HG03095 (cell line): ENCODE results near the gene PDLIM1.

Source experiments
- ATAC-seq: cut with Tn5 transposase; IDR thresholded peaks from one replicate; pipeline ENCODE4 v1.9.1; 2021; ENCODE audit warnings: moderate library complexity; ENCODE audit not compliant: unreplicated experiment

Gene PDLIM1

GRCh38 chr10:95289003-95289920, 1.5 kb downstream of the PDLIM1 start:
- ATAC-seq = no peak

DNA sequence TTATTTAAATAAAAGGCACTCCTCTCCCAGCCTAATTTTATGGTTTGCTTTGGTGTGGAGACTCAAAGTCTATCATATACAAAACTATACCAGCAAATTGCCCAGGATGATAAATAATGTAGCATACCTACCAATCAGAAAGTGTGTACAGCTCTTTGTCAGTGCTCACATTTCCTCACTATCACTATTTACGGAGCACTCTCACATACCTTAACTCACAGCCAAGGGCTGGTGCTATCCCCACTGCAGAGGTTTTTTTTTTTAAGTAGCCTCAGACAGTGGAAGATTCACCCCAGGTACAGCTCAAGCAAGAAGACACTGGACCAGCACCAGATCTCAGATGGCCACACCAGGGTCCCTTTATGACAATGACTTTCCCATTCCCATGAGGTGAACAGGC, 2.5 kb downstream of the PDLIM1 start:
- ATAC-seq = no peak

GRCh38 chr10:95287281-95287680, 3.5 kb downstream of the PDLIM1 start:
- no peak for ATAC-seq

GRCh38 chr10:95286707-95287106, 4.1 kb downstream of the PDLIM1 start:
- ATAC-seq = no peak

GRCh38 chr10:95285556-95285955, 5.2 kb downstream of the PDLIM1 start:
- no peak for ATAC-seq

GRCh38 chr10:95284807-95285206, 6.0 kb downstream of the PDLIM1 start:
- no peak for ATAC-seq

GRCh38 chr10:95282107-95282506, 8.7 kb downstream of the PDLIM1 start:
- no peak for ATAC-seq

- no peak for ATAC-seq
These were observed 9.6 kb downstream of the PDLIM1 start for GRCh38 chr10:95281206-95281605.

DNA sequence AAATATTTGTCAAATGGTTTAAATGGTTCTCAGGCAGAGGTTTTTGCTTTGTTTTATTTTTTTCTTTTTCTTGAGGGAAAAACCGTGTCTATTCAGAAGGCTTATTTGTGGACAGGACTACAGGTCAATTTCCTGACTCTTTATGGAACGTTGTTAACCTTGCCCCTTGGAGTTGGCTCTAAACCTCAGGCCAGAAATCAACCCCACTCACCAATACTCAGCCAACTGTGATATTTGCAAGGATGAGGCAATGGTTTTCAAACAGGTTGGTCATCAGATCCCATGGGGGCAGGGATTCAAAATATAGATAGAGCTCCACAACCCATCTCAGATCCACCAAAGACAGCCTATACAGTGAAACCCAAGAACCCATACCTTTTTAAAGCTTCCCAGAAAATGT, 10.2 kb downstream of the PDLIM1 start:
- ATAC-seq = no peak

DNA sequence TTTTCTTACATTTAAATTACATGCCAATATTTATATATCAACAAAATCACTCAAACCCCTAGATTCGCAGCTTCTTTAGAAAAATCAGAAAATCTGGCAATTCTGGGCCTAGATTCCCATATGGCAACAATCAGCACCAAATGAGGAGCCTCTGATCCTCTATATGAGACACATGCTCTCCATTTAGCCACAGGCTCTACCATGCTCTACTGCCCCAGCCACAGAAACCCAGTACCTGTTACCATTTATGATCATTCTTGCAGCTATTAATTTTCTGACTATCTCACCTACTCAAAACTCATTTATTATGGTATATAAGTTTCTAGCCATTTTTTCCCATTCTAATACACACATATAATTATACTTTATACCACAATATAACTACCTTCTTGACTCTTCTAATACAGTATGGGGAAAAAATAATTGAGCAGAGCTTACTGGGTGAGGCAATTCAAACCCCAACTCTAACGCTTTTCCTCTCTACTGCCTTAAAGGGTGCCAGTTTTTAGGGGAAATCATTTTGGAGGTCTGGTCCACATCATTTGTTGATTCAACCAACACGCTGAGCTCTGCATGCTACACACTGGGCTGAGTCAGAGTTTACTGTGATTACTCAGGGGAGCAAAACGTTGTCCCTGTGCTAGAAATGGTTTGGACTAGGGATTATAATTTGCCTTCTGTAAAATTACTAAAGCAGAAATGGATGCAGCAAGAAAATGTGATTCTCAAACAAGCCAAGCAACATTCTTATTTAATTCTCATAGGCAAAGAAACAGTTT, 11.6 kb downstream of the PDLIM1 start:
- ATAC-seq = no peak

DNA sequence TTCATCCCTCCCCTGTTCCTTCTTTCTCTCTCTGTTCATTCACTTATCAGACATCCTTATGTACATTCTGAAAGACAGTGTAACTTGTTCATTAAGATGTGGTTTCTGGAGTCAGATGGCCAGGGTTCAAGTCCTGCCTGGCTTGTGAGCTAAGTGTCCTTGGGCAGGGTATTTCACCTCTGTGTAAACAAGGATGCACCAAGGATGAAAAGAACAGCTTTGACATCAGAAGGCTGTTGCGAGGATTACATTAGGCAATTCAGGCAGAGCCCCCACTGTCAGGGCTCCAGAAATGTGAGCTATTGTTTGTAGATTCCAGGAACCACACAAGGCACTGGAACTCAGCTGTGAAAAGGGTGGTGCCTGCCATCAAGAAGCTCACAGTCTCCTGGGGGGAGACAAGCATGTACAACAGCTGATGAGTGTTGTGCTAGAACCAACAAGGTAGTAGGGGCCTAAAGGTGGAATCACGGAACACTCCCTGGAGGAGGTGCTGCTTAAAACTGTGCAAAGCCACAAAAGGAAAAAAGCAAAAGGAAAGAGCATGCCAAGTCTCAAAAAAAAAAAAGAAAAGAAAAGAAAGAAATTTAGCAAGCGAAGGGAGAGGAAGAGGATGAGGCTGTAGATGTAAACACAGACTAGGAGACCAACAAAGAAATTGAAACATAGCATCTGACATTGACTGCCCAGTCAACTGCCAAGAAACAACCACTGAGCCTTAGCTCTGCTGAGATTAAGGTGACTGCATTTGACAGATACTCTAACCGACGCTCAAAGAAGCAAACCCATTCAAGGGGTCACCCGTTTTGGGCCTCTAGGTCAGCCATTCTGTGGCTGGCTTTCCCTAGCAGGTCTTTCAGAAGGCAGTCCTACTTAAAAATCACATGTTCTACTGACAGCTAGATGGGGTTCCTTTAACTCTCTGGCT, 12.5 kb downstream of the PDLIM1 start:
- ATAC-seq = no peak

- ATAC-seq = no peak
These were observed 13.2 kb downstream of the PDLIM1 start for GRCh38 chr10:95277614-95278013.

GRCh38 chr10:95277201-95277570, 13.6 kb downstream of the PDLIM1 start:
- no peak for ATAC-seq

- ATAC-seq = no peak
These were observed 14.2 kb downstream of the PDLIM1 start for GRCh38 chr10:95276367-95277200.

DNA sequence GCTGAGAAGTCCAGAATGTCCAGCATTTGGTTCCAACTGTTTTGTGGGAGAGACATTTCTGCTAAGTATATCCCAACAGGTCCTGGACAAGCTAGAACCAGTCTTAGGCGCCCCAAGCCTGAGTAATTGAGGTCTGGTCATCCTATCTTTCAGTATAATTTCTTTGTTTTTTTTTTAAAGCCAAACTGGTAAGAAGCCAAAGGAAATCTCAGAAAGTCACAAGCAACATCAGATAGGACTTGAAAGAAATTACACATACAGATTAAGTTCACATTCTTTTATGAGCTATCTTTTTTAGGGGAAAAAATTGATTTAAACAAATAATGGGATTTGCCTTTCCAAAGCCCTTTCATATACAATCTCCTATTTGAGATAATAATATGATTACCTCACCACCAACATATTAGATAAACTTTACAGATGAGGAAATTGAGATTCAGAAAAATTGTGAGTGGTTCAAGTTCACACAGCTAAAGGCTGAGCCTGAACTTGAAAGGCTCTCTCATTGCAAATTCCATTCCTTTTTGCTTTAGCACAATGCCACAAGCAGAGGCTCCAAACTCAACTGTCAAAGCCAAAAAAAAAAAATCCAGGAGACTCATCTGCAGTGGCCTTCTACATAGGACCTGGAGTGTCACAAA, 15.0 kb downstream of the PDLIM1 start:
- no peak for ATAC-seq

DNA sequence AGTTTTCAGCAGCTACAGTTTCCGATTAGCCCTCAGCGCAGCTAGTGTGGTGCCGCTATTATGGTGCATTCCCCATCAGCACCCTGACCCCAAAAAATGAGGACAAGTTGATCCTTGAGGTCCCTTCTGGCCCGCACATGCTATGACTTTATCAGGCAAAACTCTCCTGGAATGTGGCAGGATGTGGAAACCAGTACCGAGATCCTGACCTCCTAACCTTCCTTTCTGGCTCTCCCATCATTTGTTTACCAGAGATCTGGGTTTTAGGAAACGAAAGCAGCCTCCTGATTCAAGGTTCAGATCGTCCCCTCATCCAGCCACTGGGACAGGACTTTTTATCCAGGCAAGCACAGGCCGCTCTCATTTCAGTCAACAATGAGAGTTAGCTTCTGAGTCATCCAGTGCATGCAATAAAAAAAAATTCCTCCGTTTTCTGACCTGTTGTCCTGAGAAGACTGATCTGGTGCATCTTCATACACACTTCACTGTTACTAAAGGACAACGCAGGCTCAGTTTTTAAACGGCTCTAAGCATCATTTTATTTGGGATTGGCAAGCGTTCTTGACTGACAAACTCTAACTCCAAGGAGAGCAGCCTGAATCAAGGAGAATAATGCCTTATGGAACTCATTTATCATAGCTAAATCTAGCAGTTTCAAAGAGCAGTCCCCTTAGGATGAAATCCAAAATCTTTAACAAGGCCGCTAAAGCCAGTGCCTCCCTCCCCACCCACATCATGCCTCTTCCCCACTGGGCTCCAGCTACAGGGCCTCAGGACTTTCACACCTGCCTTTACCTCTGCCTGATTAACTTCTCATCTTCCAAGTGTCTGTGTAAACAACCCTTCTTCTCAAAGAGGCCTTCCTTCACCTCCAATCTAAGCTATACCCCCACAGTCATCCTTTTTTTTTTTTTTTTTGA, 17.1 kb downstream of the PDLIM1 start:
- no peak for ATAC-seq

DNA sequence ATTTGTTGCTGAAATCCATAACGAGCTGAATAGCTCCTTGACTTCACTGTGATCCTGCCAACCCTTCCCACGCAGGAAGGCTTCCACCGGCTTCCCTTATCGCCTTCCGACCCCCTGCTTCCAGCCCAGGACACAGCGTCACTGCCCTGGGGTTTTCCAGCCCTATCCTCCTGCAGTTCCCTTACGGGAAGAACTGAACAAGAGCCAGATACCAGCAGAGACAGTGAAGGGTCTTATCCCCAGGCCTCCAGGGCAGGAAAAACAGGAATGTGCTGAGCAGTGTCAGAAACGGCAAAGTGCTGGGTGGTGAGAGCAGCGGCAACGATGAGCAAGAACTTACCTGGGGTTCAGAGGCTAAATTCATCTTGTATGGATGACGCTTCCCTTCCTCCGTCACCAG, 22.4 kb downstream of the PDLIM1 start:
- ATAC-seq = no peak

DNA sequence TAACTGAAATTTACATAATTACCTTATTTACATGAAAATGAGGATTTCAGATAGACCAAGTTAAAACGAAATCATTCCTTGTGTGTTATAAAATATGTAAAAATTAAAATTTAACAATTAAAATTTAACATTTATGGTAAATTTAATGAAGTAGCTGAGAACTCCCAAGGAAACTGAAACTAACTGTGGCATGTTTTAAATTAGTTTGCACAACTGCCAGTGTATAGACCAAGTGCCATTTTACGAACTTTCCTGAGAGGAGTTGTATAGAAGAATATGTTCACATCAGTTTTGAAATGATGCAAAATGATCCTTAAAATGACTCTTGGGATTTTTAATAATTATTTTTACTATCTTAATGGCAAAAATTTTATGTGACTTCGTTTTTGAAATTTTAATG, 23.6 kb downstream of the PDLIM1 start:
- no peak for ATAC-seq

GRCh38 chr10:95266674-95267095, 24.1 kb downstream of the PDLIM1 start:
- no peak for ATAC-seq
